HG02870 (cell line): ENCODE results near the gene CYTH3.
"Not testable (repeated sequence)": the region's sequence is repeated elsewhere in the genome, so short reads cannot be mapped to it uniquely, and the experiment has no call there.

ENCODE experiments used
- ATAC-seq: cut with Tn5 transposase; IDR thresholded peaks from one replicate; pipeline ENCODE4 v1.9.1; 2021; ENCODE audit warnings: mild to moderate bottlenecking, moderate library complexity; ENCODE audit not compliant: unreplicated experiment

The CYTH3 gene

GRCh38 chr7:6154542-6155404, 117.7 kb downstream of the CYTH3 start:
- no peak for ATAC-seq

- no peak for ATAC-seq
These were observed 118.5 kb downstream of the CYTH3 start for GRCh38 chr7:6153646-6154541.

- no peak for ATAC-seq
These were observed 120.3 kb downstream of the CYTH3 start for GRCh38 chr7:6151994-6152735.

- not testable (repeated sequence) for ATAC-seq
These were observed 120.9 kb downstream of the CYTH3 start for GRCh38 chr7:6151527-6151926.

- ATAC-seq = no peak
These were observed 122.4 kb downstream of the CYTH3 start for GRCh38 chr7:6149996-6150395.

GRCh38 chr7:6148724-6149360, 123.6 kb downstream of the CYTH3 start:
- ATAC-seq = no peak

GRCh38 chr7:6147627-6148026, 124.8 kb downstream of the CYTH3 start:
- ATAC-seq = no peak

GRCh38 chr7:6146666-6147065, 125.8 kb downstream of the CYTH3 start:
- ATAC-seq = no peak

- no peak for ATAC-seq
These were observed 128.4 kb downstream of the CYTH3 start for GRCh38 chr7:6143997-6144396.

GRCh38 chr7:6142871-6143380, 129.5 kb downstream of the CYTH3 start:
- no peak for ATAC-seq

- ATAC-seq = no peak
These were observed 133.0 kb downstream of the CYTH3 start for GRCh38 chr7:6139189-6139996.

GRCh38 chr7:6136475-6136874, 135.9 kb downstream of the CYTH3 start:
- no peak for ATAC-seq

- no peak for ATAC-seq
These were observed 139.2 kb downstream of the CYTH3 start for GRCh38 chr7:6133249-6133648.

GRCh38 chr7:6130007-6130587, 142.3 kb downstream of the CYTH3 start:
- no peak for ATAC-seq

GRCh38 chr7:6128205-6128604, 144.2 kb downstream of the CYTH3 start:
- no peak for ATAC-seq

GRCh38 chr7:6127110-6127490, 145.3 kb downstream of the CYTH3 start:
- no peak for ATAC-seq

GRCh38 chr7:6123843-6124242, 148.6 kb downstream of the CYTH3 start:
- ATAC-seq = no peak

GRCh38 chr7:6121141-6121540, 151.3 kb downstream of the CYTH3 start:
- ATAC-seq = no peak

- ATAC-seq = no peak
These were observed 154.9 kb downstream of the CYTH3 start for GRCh38 chr7:6117533-6117932.
